H1 (cell line): Measurements from ENCODE around the gene EIF4E1B. TPM values are rescaled to one million over a fixed set of nuclear protein-coding genes. Genes with fewer than 3 reads are reported as not detected.

Experiments
- CTCF ChIA-PET: fragments of 300-600 bp; sonication (Branson Sonifier 250); formaldehyde crosslinking; loops from one replicate; lab custom pipeline; 2021; ENCODE audit not compliant: partially characterized antibody; lab: Charles Lee
- POLR2A ChIA-PET: fragments of 300-600 bp; sonication (Branson Sonifier 250); formaldehyde crosslinking; loops from one replicate; lab custom pipeline; 2021; ENCODE audit warnings: inconsistent platforms; ENCODE audit not compliant: partially characterized antibody; lab: Charles Lee
- DNase-seq, 2 experiments: peaks; one replicate each; pipeline versions ENCODE4 v3.0.0 to v3.0.0-alpha.2; 2010 to 2022; ENCODE audit warnings: low spot score in 2 of 2, low read depth in 1 of 2, mixed read lengths in 1 of 2
- FAIRE-seq: peaks from 2 replicates; lab custom pipeline; 2011; peaks lifted over from hg19 to GRCh38; lab: Jason Lieb, UNC
- H2AFZ ChIP-seq: 2 replicates; pipeline ENCODE4 v1.8.1; 2012; ENCODE audit warnings: low read length, inconsistent platforms
- H2AK5ac ChIP-seq: 2 replicates; pipeline ENCODE4 v1.6.1; 2013; ENCODE audit warnings: low read depth, low read length
- H2BK120ac ChIP-seq: replicated peaks from 2 replicates; pipeline ENCODE3; 2013; ENCODE audit warnings: low read depth, low read length, inconsistent platforms
- H2BK12ac ChIP-seq: 2 replicates; pipeline ENCODE4 v1.6.1; 2013; ENCODE audit warnings: low read depth, low read length
- H2BK15ac ChIP-seq: 2 replicates; pipeline ENCODE4 v1.6.1; 2013; ENCODE audit warnings: low read length
- H2BK20ac ChIP-seq: 2 replicates; pipeline ENCODE4 v1.6.1; 2013; ENCODE audit warnings: low read length
- H2BK5ac ChIP-seq: 2 replicates; pipeline ENCODE4 v1.6.1; 2013; ENCODE audit warnings: low read depth, low read length
- H3K14ac ChIP-seq: 2 replicates; pipeline ENCODE4 v1.6.1; 2013; ENCODE audit warnings: inconsistent platforms; ENCODE audit not compliant: insufficient read length
- H3K18ac ChIP-seq: 2 replicates; pipeline ENCODE4 v1.6.1; 2013; ENCODE audit warnings: low read length; ENCODE audit errors: extremely low read depth
- H3K23ac ChIP-seq: 2 replicates; pipeline ENCODE4 v1.6.1; 2013; ENCODE audit warnings: inconsistent platforms; ENCODE audit not compliant: insufficient read length
- H3K23me2 ChIP-seq: 2 replicates; pipeline ENCODE4 v1.6.1; 2013; ENCODE audit warnings: low read depth, low read length
- H3K27ac ChIP-seq: 2 replicates; pipeline ENCODE4 v1.6.1; 2011; ENCODE audit warnings: low read depth, low read length, inconsistent platforms
- H3K27me3 ChIP-seq, 4 experiments: replicated peaks in 1 of 4; 1 replicate in 1 of 4; 2 replicates in 3 of 4; pipeline versions ENCODE4 v1.6.1 to v1.8.1; 2011 to 2013; ENCODE audit warnings: low read length in 3 of 4, mild to moderate bottlenecking in 3 of 4, inconsistent platforms in 2 of 4, mixed read lengths in 2 of 4, moderate library complexity in 1 of 4; ENCODE audit not compliant: control insufficient read depth in 3 of 4, insufficient read depth in 3 of 4; ENCODE audit errors: extremely low read depth in 1 of 4
- H3K36me3 ChIP-seq, 4 experiments: 2 replicates each; pipeline versions ENCODE4 v1.6.1 to v1.8.1; 2011 to 2013; ENCODE audit warnings: mild to moderate bottlenecking in 4 of 4, low read length in 3 of 4, moderate library complexity in 2 of 4, control low read depth in 1 of 4, inconsistent platforms in 1 of 4; ENCODE audit not compliant: insufficient read depth in 4 of 4, control insufficient read depth in 2 of 4
- H3K4ac ChIP-seq: replicated peaks from 2 replicates; pipeline ENCODE3; 2013; ENCODE audit warnings: low read length, low read depth, mixed read lengths, inconsistent platforms; ENCODE audit not compliant: insufficient read length
- H3K4me1 ChIP-seq, 4 experiments: replicated peaks in 1 of 4; 1 replicate in 1 of 4; 2 replicates in 3 of 4; pipeline versions ENCODE4 v1.6.1 to v1.8.1; 2011 to 2013; ENCODE audit warnings: low read length in 3 of 4, inconsistent platforms in 2 of 4, mixed read lengths in 1 of 4; ENCODE audit not compliant: insufficient read depth in 4 of 4, control insufficient read depth in 3 of 4
- H3K4me2 ChIP-seq, 2 experiments: 2 replicates each; pipeline versions ENCODE4 v1.6.1 to v1.8.1; 2011 to 2013; ENCODE audit warnings: low read depth in 2 of 2, low read length in 2 of 2, control low read depth in 1 of 2, inconsistent platforms in 1 of 2, mild to moderate bottlenecking in 1 of 2; ENCODE audit not compliant: insufficient read depth in 1 of 2
- H3K4me3 ChIP-seq, 4 experiments: fragments of 200-600, 300-600 bp in 1 of 4; sonication (generic), shearing (Covaris generic), sonication (Bioruptor Twin) in 1 of 4; 2 replicates each; pipeline versions ENCODE4 v1.5.1 to v1.8.1; 2011 to 2016; ENCODE audit warnings: low read length in 4 of 4, low read depth in 3 of 4, control low read depth in 2 of 4, inconsistent platforms in 2 of 4, mild to moderate bottlenecking in 2 of 4, mixed read lengths in 1 of 4, moderate library complexity in 1 of 4; ENCODE audit not compliant: insufficient read depth in 2 of 4; ENCODE audit errors: extremely low read depth in 1 of 4
- H3K56ac ChIP-seq: replicated peaks from 2 replicates; pipeline ENCODE3; 2013; ENCODE audit warnings: low read depth, mild to moderate bottlenecking, mixed read lengths, low read length, inconsistent platforms; ENCODE audit not compliant: insufficient read length
- H3K79me1 ChIP-seq: 2 replicates; pipeline ENCODE4 v1.6.1; 2013; ENCODE audit warnings: low read depth, low read length, control low read depth
- H3K79me2 ChIP-seq, 2 experiments: 2 replicates each; pipeline versions ENCODE4 v1.6.1 to v1.8.1; 2012 to 2013; ENCODE audit warnings: low read length in 2 of 2, mild to moderate bottlenecking in 2 of 2, inconsistent platforms in 1 of 2; ENCODE audit not compliant: insufficient read depth in 2 of 2, control insufficient read depth in 1 of 2
- H3K9ac ChIP-seq, 4 experiments: replicated peaks in 1 of 4; 1 replicate in 1 of 4; 2 replicates in 3 of 4; pipeline versions ENCODE4 v1.6.1 to v1.8.1; 2011 to 2013; ENCODE audit warnings: low read depth in 3 of 4, low read length in 3 of 4, control low read depth in 2 of 4, mild to moderate bottlenecking in 2 of 4, moderate library complexity in 2 of 4, inconsistent platforms in 1 of 4; ENCODE audit errors: extremely low read depth in 1 of 4
- H3K9me3 ChIP-seq, 2 experiments: 2 replicates each; pipeline versions ENCODE4 v1.6.1 to v1.8.1; 2012 to 2013; ENCODE audit warnings: mild to moderate bottlenecking in 2 of 2, moderate library complexity in 2 of 2, control low read depth in 1 of 2, inconsistent platforms in 1 of 2, low read depth in 1 of 2, low read length in 1 of 2, mixed read lengths in 1 of 2; ENCODE audit not compliant: insufficient read depth in 2 of 2
- H4K20me1 ChIP-seq, 2 experiments: replicated peaks in 1 of 2; 2 replicates each; pipeline versions ENCODE3 to v1.8.1; 2011 to 2013; ENCODE audit warnings: inconsistent platforms in 2 of 2, low read length in 2 of 2, mild to moderate bottlenecking in 1 of 2; ENCODE audit not compliant: insufficient read depth in 2 of 2, control insufficient read depth in 1 of 2
- H4K5ac ChIP-seq: 2 replicates; pipeline ENCODE4 v1.6.1; 2013; ENCODE audit warnings: low read length, low read depth, mixed read lengths, inconsistent platforms; ENCODE audit not compliant: insufficient read length
- H4K8ac ChIP-seq: 2 replicates; pipeline ENCODE4 v1.8.0; 2013; ENCODE audit warnings: mild to moderate bottlenecking, moderate library complexity, low read length, inconsistent platforms; ENCODE audit not compliant: insufficient read depth; ENCODE audit errors: extremely low read depth
- H4K91ac ChIP-seq: replicated peaks from 2 replicates; pipeline ENCODE3; 2013; ENCODE audit warnings: low read length, mixed read lengths, inconsistent platforms; ENCODE audit not compliant: insufficient read length
- POLR2A ChIP-seq, 2 experiments: IDR thresholded peaks; 1 replicate in 1 of 2; 2 replicates in 1 of 2; pipeline ENCODE4 v1.6.1; 2011; ENCODE audit warnings: low read depth in 2 of 2, low read length in 2 of 2, mild to moderate bottlenecking in 2 of 2; ENCODE audit errors: control extremely low read depth in 1 of 2
- RAD21 ChIP-seq, 2 experiments: IDR thresholded peaks in 1 of 2; conservative IDR thresholded peaks in 1 of 2; 2 replicates each; pipeline ENCODE4 v1.6.1; 2011; ENCODE audit warnings: low read depth in 2 of 2, low read length in 2 of 2, improper control_type of control experiment in 1 of 2, inconsistent platforms in 1 of 2, mild to moderate bottlenecking in 1 of 2, moderate library complexity in 1 of 2
- SP2 ChIP-seq: IDR thresholded peaks from 2 replicates; pipeline ENCODE4 v1.6.1; 2012; ENCODE audit warnings: mild to moderate bottlenecking, low read length, inconsistent platforms
- ZNF274 ChIP-seq: IDR thresholded peaks from 2 replicates; pipeline ENCODE4 v1.7.0; 2012; ENCODE audit warnings: low read length, borderline replicate concordance; ENCODE audit errors: extremely low read depth
- WGBS, 2 experiments: shearing (Covaris generic) in 1 of 2; methylation state at CpG; one replicate each; pipeline versions ENCODE4 v1.1.6 to v1.1.7; 2013 to 2015; ENCODE audit warnings: low lambda C conversion rate in 2 of 2, mixed read lengths in 2 of 2, inconsistent platforms in 1 of 2, low coverage in 1 of 2, missing lambda C conversion rate in 1 of 2; ENCODE audit not compliant: insufficient replicate concordance in 2 of 2, insufficient coverage in 1 of 2, insufficient read length in 1 of 2; ENCODE audit errors: extremely low coverage in 1 of 2, missing lambda C conversion rate in 1 of 2; 5-methylcytosine and 5-hydroxymethylcytosine counted together
- polyA plus RNA-seq, 7 experiments: library from polyadenylated mRNA; depleted of rRNA in 3 of 7; stranded (reverse) in 5 of 7; unstranded in 2 of 7; fragments of >200 nt in 5 of 7; fragments of 200-250 nt in 2 of 7; gene quantifications; 1 replicate in 5 of 7; 2 replicates in 1 of 7; 4 replicates in 1 of 7; pipeline versions ENCODE4 v1.2.1 to v1.2.3, GENCODE V29; 2011 to 2013; ENCODE audit warnings: missing spikeins in 2 of 7, mixed read lengths in 2 of 7
- total RNA-seq: library from RNA; stranded (reverse); fragmentation: NEBNext Ultra II Directional; extraction: Animal tissue kit (Norgen Biotek cat#: 25700); gene quantifications from 2 replicates; pipeline ENCODE4 v1.2.1, GENCODE V29; 2021
- TF ChIP-seq, protein P1 (sequence below), 3 experiments: IDR thresholded peaks; 1 replicate in 2 of 3; 2 replicates in 1 of 3; pipeline versions ENCODE4 v1.5.1 to v1.6.1; 2011; ENCODE audit warnings: low read length in 3 of 3, mild to moderate bottlenecking in 3 of 3, inconsistent platforms in 2 of 3, low read depth in 1 of 3, moderate library complexity in 1 of 3; ENCODE audit not compliant: insufficient read depth in 1 of 3; ENCODE audit errors: control extremely low read depth in 1 of 3

Gene EIF4E1B
- total and polyA plus RNA-seq, 2 of the 8 experiments (the other 6 are each of a cell fraction or from before 2014, with no cell fraction given): 0.97 to 1.3 TPM

DNA sequence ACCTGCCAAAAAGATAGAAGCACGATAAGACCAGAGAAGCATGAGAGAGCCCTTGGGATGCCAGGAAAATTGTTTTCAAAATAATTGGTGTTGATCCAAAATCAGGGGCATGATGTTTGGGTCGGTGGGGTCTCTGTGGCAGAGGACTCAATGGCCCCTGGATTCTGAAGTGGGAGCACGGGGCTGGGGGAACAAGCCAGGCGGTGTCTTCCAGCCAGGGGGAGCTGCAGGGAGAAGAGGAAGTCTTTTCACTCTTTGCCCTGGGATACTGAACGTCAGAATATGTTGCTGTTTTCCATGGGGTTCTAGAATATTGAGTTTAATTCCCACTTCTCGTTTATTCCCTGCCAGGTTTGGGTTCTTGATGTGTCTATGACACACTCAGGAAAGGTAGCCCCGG, 37.2 kb downstream of the EIF4E1B start:
- POLR2A ChIA-PET: interaction anchor here (1.0 to 1.9 kb wide), 2 partner anchors 19 to 21 kb away, joined by 3 to 5 read pairs; no protein-coding TSS in a partner anchor
- Histone ChIP-seq H2AFZ (no peak overlapping the region), H3K23me2 (no peaks in the 10 kb centered on the region), H3K4me2 (no peak overlapping the region), H4K8ac (no peak overlapping the region), H3K79me1 (no peaks in the 10 kb centered on the region), H3K4me3 (no peak overlapping the region), H2BK120ac (no peak overlapping the region), H3K4ac (no peak overlapping the region), H2BK5ac (no peak overlapping the region), H3K36me3 (no peaks in the 10 kb centered on the region), H2BK12ac (no peak overlapping the region), H3K18ac (no peak overlapping the region), H3K23ac (no peak overlapping the region), H3K4me1 (peaks cover 0 to 22% (median 13%) of the 10 kb centered on the region in 4 experiments; a peak in 6 of 7 replicates), H4K91ac (no peak overlapping the region), H2BK20ac (no peak overlapping the region), H3K27ac (no peak overlapping the region), H2AK5ac (no peak overlapping the region), H3K14ac (no peak overlapping the region), H3K27me3 (no peaks in the 10 kb centered on the region; a peak in 1 of 7 replicates), H3K79me2 (no peaks in the 10 kb centered on the region), H3K56ac (no peak overlapping the region), H3K9ac (no peak overlapping the region), H3K9me3 (no peaks in the 10 kb centered on the region), H2BK15ac (no peak overlapping the region), H4K20me1 (no peaks in the 10 kb centered on the region), H4K5ac (no peak overlapping the region)
- whole genome bisulfite sequencing, 2 experiments: 86% methylated on average over 7 of the region's 7 CpGs; no CpG with 5 or more reads in 1 of the 2 experiments
- CTCF ChIA-PET: interaction anchor here (1.0 to 35.1 kb wide), 9 partner anchors 9 to 216 kb away, joined by 3 to 859 read pairs (median 4); no protein-coding TSS in a partner anchor
- DNase-seq (no peak), FAIRE-seq (no peak)
- TF ChIP-seq SP2: no peak
- TF ChIP-seq, protein P1, sequence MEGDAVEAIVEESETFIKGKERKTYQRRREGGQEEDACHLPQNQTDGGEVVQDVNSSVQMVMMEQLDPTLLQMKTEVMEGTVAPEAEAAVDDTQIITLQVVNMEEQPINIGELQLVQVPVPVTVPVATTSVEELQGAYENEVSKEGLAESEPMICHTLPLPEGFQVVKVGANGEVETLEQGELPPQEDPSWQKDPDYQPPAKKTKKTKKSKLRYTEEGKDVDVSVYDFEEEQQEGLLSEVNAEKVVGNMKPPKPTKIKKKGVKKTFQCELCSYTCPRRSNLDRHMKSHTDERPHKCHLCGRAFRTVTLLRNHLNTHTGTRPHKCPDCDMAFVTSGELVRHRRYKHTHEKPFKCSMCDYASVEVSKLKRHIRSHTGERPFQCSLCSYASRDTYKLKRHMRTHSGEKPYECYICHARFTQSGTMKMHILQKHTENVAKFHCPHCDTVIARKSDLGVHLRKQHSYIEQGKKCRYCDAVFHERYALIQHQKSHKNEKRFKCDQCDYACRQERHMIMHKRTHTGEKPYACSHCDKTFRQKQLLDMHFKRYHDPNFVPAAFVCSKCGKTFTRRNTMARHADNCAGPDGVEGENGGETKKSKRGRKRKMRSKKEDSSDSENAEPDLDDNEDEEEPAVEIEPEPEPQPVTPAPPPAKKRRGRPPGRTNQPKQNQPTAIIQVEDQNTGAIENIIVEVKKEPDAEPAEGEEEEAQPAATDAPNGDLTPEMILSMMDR (IDR thresholded peaks at IDR 0.05; ENCODE audit: control extremely low read depth in 1 of 3, insufficient read depth in 1 of 3, low read depth in 1 of 3, low read length in 3 of 3): peak in 2 of 3 experiments; percentile 21 to 28; a peak in 2 of 4 replicates
- no peak for TF ChIP-seq ZNF274
- peak in 1 of 2 experiments; percentile 33; a peak in 1 of 4 replicates for TF ChIP-seq RAD21 (IDR thresholded peaks at IDR 0.05 in 1 of 2, conservative IDR thresholded peaks at IDR 0.05 in 1 of 2; ENCODE audit: low read depth in 2 of 2, low read length in 2 of 2)
- no peak for TF ChIP-seq POLR2A (IDR thresholded peaks at IDR 0.05; ENCODE audit: control extremely low read depth in 1 of 2, low read depth in 2 of 2, low read length in 2 of 2)
